Fibroblast of skin of left biceps (primary cell): Measurements from ENCODE around the gene HOXA9.

Experiments used
- DNase-seq, 2 experiments: peaks; one replicate each; pipeline ENCODE4 v3.0.0-alpha.2; 2013; ENCODE audit warnings: low read depth in 2 of 2

The HOXA9 gene

DNA sequence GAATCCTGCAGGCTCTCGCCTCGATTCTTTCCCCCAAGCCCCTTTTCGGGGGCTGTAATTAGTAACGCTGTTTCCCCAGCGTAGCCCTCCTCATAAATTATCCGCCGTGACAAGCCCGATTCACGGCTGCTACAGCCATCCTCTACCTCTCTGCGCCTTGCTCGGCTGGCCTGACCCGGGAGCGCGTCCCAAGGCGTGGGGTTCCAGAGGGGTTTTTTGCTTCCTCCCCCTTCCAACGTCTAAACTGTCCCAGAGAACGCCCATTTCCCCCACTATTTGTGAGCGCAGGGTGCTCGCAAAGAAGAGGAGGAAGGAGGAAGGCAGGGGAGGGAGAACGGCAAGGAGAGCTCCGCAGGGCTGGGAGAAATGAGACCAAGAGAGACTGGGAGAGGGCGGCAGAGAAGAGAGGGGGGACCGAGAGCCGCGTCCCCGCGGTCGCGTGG is 22.7 kb downstream of the HOXA9 start:
- DNase-seq = no peak

GRCh38 chr7:27141923-27142579 is 23.3 kb downstream of the HOXA9 start:
- no peak for DNase-seq

DNA sequence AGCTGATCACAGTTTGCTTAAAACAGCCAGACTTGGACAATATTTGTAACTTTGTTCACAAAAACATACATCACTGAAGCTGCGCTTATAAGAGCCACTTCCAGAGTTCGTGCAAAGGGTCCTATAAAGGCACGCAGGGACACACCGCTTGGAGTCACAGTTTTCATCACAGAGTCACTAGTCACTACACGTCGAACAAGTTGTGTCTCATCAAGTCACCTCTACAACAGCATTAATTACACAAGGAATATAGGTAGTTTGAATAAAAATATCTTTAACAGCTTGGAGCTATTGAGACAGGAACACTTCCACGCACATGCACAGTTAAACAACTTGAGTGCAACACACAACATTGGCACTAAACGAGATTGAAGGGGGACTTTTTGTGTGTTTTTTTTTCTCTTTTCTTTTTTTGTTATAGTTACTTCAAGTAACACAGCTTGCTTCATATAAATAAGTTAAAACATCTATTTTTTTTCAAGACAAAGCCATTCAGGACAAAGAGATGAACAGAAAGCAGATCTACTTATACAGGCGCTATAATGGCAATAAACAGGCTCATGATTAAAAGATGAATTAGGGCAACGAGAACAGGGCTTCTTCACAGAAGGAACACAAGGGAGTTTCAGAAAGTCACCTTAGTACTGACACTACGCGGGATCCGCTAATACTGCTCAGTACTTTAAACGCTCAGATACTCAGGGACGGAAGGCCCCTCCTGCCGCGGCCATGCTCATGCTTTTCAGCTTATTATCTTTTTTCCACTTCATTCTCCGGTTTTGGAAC is 24.0 kb downstream of the HOXA9 start:
- no peak for DNase-seq

GRCh38 chr7:27140126-27140857 is 25.0 kb downstream of the HOXA9 start:
- no peak for DNase-seq

DNA sequence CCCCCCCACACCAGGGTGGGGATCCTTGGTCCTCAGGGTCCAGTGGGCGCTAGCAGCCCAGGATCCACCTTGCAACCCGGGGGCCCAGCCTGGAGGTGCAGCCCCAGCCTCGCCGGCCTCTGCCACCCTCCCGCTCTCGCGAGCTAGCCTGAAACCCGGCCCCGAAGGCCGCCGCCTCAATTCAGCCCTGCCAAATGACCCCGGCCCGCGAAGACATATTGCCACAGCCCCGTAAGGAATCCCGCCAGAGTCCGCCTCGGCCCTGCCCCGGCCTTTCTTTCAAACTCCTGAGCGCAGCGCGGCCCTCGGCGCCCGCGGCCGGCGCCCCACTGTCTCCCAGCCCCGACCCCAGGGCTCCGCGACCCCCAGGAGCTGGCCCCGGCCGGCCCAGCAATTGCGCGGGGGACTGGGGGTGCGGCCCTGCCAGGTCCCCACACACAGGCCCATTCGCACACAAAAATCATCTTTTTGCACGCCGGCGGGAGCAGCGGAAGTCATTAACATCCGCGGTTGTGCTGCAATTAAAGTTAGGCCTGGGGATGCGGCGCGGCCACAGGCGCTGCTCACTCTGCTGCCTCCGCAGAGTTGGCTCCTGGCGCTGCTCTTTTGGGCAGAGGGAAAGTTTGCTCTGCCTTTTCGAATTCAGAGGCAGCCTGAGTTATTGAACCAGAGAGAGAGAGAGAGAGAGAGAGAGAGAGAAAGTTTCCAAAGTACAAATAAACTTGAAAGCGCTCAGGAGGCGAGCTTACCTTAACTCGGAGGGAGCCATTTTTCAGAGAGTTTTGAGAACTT is 25.8 kb downstream of the HOXA9 start:
- no peak for DNase-seq

DNA sequence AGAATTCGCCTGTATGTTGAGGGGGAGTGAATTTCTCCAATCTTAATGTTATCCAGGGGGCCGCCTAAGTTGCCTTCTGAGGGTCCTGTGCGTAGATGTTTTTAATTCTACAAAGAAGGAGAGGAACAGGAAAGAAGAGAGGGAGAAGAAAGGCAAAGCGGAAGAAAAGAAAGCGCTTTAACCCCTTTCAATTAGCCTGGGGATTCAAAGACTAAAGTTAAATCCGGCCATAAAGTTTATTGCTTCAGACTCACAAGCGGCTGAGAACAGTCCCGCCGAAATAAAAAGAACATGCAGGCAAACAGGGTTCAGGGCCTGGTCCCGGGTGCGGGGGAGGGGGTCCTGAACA is 26.4 kb downstream of the HOXA9 start:
- DNase-seq = no peak

DNA sequence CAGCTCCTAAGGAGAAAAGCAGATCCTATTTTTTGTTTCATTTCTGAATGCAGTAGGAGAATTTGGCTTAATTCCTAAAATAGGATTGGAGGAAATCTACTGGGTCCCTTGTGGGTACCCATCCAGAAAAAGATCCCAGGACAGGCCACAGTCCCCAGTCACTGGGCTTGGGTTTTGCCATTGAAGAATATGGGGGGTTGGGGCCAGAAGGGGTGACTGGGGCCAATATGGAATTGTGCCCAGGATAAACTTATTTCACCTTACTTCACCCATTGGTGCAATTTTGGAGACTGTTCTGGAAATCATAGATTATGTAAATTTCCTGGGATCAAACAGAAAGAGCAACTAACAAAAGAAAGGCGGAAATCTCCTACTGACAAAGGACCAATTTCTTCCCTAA is 26.9 kb downstream of the HOXA9 start:
- DNase-seq = no peak

GRCh38 chr7:27137640-27138315 is 27.6 kb downstream of the HOXA9 start:
- DNase-seq = no peak

GRCh38 chr7:27134392-27134791 is 30.9 kb downstream of the HOXA9 start:
- peak in 1 of 2 experiments; percentile 68 for DNase-seq

DNA sequence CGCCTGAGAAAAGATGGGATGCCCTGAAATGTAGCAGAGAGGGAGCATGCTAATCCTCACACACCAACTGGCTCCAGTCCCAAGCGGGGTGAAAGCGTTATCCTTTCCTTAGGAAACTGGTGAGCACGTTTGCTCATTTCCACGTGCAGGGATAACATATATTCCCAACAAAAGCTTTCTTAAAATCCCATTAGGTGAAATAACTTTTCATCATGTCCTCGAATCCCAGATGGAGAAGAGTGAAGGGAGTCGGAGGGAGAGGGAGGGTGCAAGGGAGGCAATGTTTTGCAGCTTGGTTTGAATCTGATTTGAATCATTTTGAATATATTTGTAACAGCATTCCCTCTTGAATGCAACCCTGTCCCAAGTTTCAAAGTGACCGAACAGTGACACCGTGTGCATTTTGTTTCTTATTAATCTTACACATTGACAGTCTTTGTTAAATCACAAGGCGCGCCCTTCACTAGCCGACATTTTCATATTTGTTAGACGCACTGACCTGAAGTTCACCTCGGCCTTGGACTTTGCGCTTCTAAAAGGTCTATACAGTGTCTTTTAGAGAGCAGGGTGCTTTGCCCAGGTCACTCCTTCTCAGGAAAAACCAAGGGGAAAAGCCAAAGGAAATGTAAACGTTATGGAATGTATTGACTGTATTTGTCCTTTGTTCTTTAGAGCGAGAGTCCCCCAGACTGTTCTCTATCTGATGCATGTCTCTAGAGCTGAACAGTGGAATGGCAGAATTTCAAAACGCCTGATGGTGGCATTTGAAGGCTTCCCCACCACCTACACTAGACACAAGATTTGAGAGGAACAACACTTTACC is 31.7 kb downstream of the HOXA9 start:
- DNase-seq = no peak

DNA sequence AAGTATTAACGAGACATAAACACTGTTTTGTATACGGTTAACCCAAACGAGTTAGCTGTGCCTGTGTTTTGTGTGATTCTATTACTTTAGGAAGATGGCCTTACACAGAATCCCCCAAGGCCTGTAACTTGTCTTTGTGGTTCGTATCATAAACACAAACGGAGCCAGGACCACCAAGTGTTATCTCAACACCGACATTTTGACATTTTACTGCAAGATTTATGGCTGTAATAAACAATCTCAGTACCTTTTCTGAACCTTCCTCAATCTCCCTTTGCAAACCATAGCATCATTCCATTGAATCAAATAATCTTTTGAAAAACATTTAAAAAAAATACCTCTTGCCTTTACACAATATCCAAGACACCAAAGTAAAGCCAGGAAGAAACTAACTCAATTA is 32.4 kb downstream of the HOXA9 start:
- DNase-seq = no peak

DNA sequence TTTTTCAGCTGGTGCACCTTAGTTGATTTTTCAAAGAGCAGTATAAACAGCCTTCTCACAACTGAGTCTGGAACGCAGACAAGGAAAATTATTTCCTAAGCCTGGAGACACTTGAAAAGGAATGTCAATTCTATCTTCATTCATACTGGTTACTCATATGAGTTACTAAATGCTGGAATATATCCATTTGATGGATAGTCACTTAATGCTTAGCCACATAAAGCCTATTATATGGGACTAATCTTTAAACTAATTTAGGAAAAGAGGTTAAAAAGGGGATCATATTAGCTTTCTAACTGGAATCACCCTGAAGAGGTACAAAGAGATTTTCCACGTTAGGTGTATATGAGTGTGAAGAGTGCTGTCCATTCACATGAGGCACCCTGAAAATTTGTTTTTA is 33.1 kb downstream of the HOXA9 start:
- no peak for DNase-seq

DNA sequence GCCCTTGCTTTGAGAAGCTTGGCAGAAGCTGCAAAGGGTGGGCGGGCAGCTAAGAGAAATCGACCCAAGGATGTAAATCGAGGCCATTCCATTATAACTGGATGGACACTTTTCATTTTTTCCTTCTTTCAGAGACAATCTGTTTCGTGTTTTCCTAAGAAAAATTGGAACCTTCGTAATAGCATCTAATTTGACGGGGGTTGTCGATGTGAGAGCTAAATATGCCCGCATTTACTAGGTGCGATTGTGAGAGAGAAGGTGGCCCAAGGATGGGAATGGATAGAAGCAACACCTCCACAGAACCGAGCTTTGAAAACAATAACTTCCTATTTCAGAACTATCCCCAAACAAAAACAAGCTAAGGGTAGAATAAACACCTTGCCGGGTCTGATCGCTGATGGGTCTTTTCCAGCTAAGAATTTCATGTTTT is 33.9 kb downstream of the HOXA9 start:
- DNase-seq = no peak

DNA sequence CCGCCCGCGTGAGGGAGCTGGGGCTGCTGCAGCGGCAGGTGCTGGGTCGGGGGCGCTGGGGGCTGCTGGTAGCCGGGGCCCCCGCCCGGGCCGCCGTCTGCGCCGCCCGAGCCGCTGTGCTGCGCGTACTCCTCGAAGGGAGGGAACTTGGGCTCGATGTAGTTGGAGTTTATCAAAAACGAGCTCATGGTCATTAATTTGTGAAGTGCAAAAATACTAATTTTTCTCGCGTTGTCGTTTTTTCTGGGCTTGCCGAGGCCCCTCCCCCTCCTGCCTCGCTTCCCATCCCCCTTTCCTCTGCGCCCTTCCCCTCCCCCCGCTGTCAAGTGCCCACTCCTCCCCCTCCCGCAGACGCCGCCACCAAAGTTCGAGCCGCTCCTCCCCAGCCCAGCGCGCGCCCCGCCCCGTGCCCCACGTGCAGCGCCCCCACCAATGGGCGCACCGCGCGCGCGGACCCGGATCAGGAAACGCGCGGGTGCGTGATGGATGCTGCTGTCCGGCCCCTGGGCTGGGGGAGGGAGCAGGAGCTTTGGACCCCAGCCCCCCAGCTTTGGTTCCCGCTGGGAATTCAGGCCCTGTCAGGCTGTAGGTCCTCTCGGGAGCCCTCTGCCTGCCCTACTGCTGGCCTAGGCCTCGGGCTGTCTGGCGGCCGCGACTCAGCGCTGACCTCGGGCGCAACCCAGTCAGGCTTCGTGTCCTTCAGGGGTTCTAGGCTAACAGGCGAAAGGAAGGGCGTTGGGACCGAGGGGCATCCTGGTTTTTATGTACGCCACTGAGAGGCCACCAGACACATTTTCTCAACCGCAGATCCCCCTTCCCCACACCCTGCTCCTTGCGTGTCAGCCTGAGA is 34.6 kb downstream of the HOXA9 start, which contains the start of gene HOXA4:
Gene HOXA4 (minus strand): TSS at position 218 of the 850 bp plus-strand sequence. CDS start 24 bp downstream, at position 194.
- DNase-seq = peak; percentile 68 to 72

DNA sequence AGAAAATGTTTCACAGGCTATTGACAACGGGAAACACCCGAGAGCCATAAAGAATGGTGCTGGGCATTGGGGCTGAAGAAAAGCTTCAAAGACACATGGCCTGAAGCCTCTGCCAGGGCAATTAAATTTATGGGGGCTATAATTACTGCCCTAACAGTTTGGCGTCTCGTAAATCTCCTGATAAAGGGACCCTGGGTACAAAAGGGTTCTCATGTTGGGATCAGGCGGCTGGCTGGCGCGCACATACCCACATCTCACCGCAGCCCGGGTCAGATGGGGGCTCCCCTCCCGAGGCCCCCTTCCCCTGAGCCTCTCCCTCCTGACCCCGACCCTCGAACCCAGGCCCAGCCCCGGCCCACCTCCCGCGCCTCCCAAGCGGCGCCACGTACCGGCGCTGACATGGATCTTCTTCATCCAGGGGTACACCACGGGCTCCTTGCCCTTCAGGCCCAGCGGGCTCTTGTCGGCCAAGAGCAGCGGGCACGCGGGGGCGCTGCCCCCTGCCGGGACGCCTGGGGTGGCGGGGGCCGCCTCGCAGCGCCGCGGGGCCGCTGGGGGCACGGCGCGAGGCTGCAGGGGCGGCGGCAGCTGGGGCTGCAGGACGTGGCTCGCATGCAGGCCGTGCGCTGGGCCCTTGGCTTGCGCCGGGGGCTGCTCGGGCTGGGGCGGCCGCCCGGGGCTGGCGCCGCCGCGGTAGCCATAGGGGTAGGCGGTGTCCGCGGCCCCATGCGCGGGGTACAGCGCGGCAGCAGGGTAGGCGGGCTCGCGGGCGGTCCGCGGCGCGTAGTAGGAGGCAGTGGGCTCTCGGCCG is 35.4 kb downstream of the HOXA9 start:
- DNase-seq = no peak

- DNase-seq = no peak
Observed at GRCh38 chr7:27128776-27129728, 36.3 kb downstream of the HOXA9 start.

GRCh38 chr7:27128034-27128433 is 37.3 kb downstream of the HOXA9 start:
- DNase-seq = no peak
